Embryonic facial prominence (tissue), 1 donor: ENCODE measurements around the gene SMPD3.

Source experiments
- DNase-seq: peaks from one replicate; pipeline ENCODE4 v3.0.0-alpha.2; 2016; ENCODE audit errors: extremely low spot score

SMPD3 gene

GRCh38 chr16:68404736-68405345 lies 43.5 kb downstream of the SMPD3 start:
- DNase-seq, result no peak

DNA sequence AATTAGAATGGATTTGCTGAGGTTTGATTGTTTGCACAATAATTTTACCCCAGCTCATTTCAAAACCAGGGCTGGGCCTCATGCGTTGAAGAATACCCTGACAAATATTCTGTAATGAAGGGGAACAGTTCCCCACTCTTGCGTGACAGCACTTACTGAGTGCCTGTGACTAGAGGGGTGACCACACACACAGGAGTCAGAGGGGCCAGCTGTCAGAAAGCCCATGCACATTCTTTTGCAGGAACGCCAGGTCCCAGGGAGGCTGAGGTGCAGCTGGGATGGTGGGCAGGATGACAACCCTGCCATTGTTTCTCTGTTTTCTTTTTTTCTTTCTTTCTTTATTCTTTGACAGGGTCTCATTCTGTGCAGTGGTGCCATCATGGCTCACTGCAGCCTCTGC lies 44.6 kb downstream of the SMPD3 start:
- DNase-seq, result no peak

- no peak for DNase-seq
Observed at GRCh38 chr16:68403177-68403576, 45.1 kb downstream of the SMPD3 start.

DNA sequence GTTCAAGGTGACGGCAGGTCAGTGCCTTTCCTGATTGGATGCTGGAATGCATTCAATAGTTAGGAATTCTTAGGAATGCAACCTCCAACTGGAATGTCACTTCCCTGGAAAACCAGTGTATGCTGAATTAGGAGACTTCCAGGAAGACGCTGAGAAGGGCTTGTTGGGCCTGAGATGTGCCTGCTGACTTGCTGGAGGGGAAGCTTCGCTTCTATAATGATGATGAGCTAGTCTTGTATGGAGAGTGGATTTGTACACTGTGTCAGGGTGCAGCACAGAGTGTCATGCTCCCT lies 45.6 kb downstream of the SMPD3 start:
- no peak for DNase-seq

- DNase-seq, result no peak
Observed at GRCh38 chr16:68401871-68402747, 46.2 kb downstream of the SMPD3 start.

GRCh38 chr16:68400924-68401460 lies 47.3 kb downstream of the SMPD3 start:
- no peak for DNase-seq

- no peak for DNase-seq
Observed at GRCh38 chr16:68400083-68400923, 48.0 kb downstream of the SMPD3 start.

DNA sequence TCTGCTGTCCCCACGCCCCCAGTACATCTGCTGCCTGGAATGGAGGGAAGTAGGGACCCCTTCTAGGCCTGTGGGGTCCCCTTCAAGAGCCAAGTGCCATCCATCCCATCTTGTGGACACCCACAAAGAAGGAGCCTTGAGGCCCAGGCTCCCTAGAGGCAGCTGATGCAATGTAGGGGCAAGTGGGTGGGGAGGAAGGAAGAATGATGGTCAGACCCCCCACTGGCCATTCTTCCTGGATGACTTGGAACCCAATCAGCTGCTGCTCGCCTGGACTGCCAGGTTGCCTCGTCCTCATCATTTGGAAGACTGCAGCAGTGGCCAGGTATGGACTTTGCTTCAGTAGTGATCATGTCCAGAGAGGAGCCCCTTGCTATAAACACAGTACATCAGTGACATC lies 48.9 kb downstream of the SMPD3 start:
- no peak for DNase-seq

DNA sequence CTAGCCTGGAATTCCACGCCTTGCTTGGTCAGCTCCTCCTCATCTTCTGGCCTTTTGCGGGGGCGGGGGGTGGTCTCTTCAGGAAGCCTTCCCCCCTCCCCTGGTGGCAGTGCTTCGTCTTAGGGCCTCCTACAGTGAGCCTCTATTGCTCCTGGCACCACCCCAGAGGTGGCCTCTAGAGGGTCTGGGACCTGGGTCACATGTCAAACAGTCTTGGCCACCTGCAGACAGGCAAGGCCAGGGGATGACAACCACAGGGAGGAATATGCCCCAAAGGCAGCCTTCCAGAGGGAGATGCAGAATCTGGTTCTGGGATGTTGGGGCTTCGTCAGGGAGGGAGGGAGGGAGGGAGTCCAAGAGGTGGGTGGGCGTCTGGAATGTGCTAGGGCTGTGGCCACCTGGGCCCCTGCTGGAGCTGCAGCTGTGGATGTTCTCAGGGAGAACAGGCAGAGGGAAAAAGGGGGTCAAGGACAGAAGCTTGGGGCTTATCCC lies 50.6 kb downstream of the SMPD3 start:
- no peak for DNase-seq

DNA sequence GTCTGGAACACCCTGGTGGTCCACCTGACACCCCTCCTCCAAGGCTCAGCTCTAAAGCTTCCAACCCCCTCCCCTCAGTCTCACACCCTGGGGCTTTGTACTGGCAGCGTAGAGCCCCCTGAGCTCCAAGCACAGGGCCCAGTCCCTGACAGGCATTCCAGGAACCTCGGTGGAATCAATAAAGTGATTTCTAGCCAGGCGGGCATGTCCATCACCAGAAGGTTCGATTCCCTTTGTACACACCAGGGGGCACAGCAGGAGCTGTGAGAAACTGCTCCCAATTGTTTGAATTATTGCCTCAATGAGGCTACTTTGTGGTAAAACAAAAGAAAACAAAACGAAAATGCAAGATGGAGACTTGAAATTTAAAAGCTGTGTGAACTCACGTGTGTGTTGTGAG lies 51.8 kb downstream of the SMPD3 start:
- DNase-seq, result no peak

GRCh38 chr16:68395815-68396214 lies 52.5 kb downstream of the SMPD3 start:
- no peak for DNase-seq

DNA sequence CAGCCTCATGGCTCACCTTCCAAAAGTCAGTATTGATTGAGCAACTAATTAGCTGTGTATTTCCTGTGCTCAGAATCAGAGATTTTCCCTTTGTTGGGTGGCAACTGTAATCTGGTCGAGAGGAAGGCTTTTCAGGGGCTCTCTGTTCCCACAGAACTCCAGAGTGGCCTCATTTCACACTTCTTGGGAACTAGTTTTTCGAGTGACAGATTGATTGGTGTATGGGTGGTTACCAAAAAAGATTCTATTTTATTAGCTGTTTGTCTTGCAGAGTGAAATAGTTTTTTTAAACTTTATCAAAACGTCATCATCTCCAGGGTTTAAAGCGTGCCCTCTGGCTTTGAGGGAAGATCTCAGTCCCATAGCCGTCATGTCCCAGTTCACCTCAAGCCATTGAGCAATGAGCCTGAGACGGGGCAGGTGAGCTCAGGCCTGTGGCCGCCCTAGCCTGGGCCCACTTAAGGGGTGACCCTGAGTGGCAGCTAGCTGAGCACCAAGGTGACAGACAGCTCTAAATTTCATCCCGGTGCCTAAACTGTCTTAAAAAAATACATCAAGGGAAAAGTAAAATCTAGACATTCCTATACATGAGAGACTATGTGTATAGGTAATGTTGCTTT lies 53.0 kb downstream of the SMPD3 start:
- DNase-seq, result no peak

DNA sequence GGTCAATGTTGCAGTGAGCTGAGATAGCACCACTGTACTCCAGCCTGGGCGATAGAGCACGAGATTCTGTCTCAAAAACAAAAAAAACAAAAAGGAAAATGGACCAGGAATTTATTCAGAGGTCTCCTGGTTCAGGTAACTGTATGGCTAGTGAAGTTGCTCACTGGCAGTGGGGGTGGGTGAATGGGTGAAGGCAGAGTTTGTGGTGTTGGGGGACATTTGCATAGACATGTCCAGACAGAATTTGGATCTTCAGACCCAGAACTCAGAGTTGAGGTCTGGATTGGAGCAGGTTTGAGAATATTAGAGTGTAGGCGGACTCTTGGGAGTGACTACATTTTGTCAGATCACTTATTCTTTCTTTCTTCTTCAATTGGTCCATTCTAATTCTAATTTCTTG lies 55.0 kb downstream of the SMPD3 start:
- no peak for DNase-seq

DNA sequence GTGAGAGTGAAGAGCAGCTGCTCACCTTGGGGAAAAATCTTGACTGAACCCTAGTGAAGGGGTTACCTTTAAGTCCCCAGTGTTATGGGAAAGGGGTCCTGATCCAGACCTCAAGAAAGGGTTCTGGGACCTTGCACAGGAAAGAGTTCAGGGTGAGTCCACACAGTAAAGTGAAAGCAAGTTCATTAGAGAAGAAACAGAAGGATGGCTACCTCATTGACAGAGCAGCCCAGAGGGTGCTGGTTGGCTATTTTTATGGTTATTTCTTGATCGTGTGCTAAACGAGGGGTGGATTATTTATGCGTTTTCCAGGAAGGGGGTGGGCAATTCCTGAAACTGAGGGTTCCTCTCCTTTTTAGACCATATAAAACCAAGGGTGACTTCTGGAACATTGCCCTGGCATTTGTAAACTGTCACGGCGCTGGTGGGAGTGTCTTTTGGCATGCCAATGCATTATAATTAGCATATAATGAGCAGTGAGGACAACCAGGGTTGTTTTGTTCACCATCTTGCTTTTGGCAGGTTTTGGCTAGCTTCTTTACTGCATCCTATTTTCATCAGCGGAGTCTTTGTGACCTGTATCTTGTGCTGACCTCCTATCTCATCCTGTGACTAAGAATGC lies 58.4 kb downstream of the SMPD3 start:
- no peak for DNase-seq

- no peak for DNase-seq
Observed at GRCh38 chr16:68389006-68389405, 59.3 kb downstream of the SMPD3 start.

- DNase-seq, result no peak
Observed at GRCh38 chr16:68388124-68388523, 60.2 kb downstream of the SMPD3 start.

DNA sequence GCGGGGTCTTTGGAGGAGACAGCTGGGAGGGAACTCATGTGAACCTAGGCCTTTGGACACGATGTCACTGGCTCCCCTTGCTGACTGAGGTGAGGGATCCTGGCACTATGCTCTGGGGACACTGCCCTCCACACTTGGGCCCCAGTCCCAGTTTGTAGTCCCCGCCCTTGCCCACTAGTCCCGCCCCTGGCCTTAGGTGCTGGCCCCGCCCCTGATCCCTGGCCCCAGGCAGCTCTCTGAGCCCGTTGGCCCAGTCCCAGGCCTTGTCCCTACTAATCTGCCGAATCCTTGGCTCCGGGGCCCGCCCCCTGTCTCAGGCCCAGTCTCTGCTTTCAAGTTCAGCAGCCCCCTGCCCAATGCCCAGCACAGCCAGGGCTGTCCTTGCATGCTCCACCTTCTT lies 61.0 kb downstream of the SMPD3 start:
- no peak for DNase-seq

- DNase-seq, result no peak
Observed at GRCh38 chr16:68386628-68387027, 61.7 kb downstream of the SMPD3 start.

DNA sequence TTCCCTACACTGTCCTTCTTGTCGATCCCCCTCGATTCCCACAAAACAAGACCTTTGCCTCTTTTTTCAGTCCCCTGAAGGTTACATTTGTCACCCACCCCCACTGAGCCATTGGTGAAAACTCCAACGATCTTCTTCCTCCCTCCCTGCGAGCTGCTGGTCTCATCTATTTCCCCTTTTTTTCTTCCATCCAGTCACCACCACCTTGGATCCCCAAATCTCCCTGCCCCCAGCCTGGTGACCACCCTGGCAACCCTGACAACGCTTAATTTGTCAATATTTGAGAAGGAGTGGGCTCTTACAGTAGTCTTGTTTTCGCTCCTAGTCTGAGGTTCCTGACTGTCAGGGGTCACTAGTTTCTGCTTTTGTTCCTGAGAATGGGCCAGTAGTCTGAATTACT lies 62.9 kb downstream of the SMPD3 start:
- no peak for DNase-seq

DNA sequence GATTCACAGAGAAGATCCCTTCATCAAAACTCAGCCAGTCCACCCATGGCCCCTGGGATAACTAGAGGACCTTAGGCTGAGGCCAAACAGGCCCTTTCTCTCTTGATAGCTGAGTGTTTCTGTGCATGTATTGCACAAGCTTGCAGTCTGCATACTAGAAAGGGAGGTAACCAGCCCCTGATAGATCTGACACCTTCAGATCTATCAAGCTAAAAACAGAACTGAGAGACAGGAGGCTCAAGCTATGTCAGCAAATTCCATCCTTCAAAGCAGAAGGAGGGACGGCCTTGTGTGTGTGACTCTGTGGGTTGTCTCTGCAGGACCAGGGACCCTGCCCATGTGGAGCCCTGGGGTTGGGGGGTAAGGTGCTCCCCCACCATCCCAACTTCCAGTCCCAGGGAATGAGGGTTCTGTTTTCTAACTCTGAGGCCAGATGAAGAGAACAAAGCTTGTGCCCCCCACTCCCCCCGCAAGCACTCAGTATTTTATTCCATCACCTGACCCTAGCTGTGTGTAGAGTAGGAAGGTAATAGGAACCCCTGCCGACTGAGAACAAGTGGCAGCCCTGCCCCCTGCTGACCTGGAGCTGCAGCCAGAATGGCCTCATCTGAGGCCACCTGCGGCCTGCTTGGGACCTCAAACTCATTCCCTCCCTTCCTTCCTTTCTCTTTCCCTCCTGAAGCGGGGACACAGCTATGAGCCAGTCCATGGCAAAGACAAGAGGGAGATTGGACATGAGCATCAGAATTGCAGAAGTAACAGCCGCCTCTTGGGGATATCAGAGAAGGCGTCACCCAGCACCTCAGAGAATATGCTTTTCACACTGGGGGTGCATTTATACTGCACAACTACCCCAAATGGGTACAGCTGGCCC lies 63.8 kb downstream of the SMPD3 start:
- DNase-seq, result no peak
